DOHH2 (cell line): ENCODE measurements around the gene MALT1.

Source experiments
- H3F3A ChIP-seq: fragments of 200-600 bp; sonication (generic), shearing (Covaris generic); 2 replicates; pipeline ENCODE4 v1.6.0; 2016; ENCODE audit warnings: antibody characterized with exemption, mild to moderate bottlenecking; ENCODE audit not compliant: control insufficient read depth, insufficient read depth
- H3K27ac ChIP-seq: fragments of 200-600 bp; sonication (generic); 2 replicates; pipeline ENCODE4 v1.5.1; 2014; ENCODE audit warnings: low read depth, mild to moderate bottlenecking, low read length, moderate library complexity
- H3K27me3 ChIP-seq: fragments of 200-600 bp; sonication (generic); 2 replicates; pipeline ENCODE4 v1.6.1; 2014; ENCODE audit warnings: mild to moderate bottlenecking, low read length, mixed read lengths; ENCODE audit not compliant: control insufficient read depth
- H3K36me3 ChIP-seq: fragments of 200-600 bp; sonication (generic); 2 replicates; pipeline ENCODE4 v1.6.1; 2014; ENCODE audit warnings: mild to moderate bottlenecking, low read length, moderate library complexity, mixed read lengths; ENCODE audit not compliant: control insufficient read depth
- H3K4me1 ChIP-seq: fragments of 200-600 bp; sonication (generic); 2 replicates; pipeline ENCODE4 v1.6.1; 2014; ENCODE audit warnings: mild to moderate bottlenecking, low read length, mixed read lengths; ENCODE audit not compliant: control insufficient read depth
- H3K4me2 ChIP-seq: fragments of 200-600 bp; sonication (generic); 2 replicates; pipeline ENCODE4 v1.6.0; 2014; ENCODE audit warnings: mild to moderate bottlenecking, low read length, moderate library complexity
- H3K4me3 ChIP-seq: fragments of 200-600 bp; sonication (generic); 2 replicates; pipeline ENCODE4 v1.5.1; 2014; ENCODE audit warnings: mild to moderate bottlenecking, low read length, mixed read lengths
- H3K79me2 ChIP-seq: fragments of 200-600 bp; sonication (generic); 2 replicates; pipeline ENCODE4 v1.6.1; 2014; ENCODE audit warnings: mild to moderate bottlenecking, low read length, mixed read lengths; ENCODE audit not compliant: control insufficient read depth
- H3K9me2 ChIP-seq: fragments of 200-600 bp; sonication (generic); replicated peaks from 2 replicates; pipeline ENCODE4 v1.6.1; 2014; ENCODE audit warnings: mild to moderate bottlenecking, low read length, mixed read lengths; ENCODE audit not compliant: control insufficient read depth
- H3K9me3 ChIP-seq: fragments of 200-600 bp; sonication (generic); 2 replicates; pipeline ENCODE4 v1.6.1; 2014; ENCODE audit warnings: antibody characterized with exemption, low read length, mixed read lengths; ENCODE audit not compliant: control insufficient read depth, insufficient read depth
- H4K20me1 ChIP-seq: fragments of 200-600 bp; sonication (generic); 2 replicates; pipeline ENCODE4 v1.6.0; 2014; ENCODE audit warnings: low read depth, mild to moderate bottlenecking, antibody characterized with exemption, low read length, moderate library complexity; ENCODE audit not compliant: control insufficient read depth, insufficient read depth
- EZH2phosphoT487 ChIP-seq: fragments of 200-600 bp; sonication (generic); IDR thresholded peaks from 2 replicates; pipeline ENCODE4 v1.6.1; 2017; ENCODE audit warnings: borderline replicate concordance, mild to moderate bottlenecking, antibody characterized with exemption, low read length, moderate library complexity, mixed read lengths
- TF ChIP-seq, protein P1 (sequence below): fragments of 200-600 bp; sonication (generic); IDR thresholded peaks from one replicate; pipeline ENCODE4 v1.5.1; 2014; ENCODE audit warnings: antibody characterized with exemption, mild to moderate bottlenecking, low read depth, low read length; ENCODE audit not compliant: poor library complexity, severe bottlenecking

Gene MALT1

DNA sequence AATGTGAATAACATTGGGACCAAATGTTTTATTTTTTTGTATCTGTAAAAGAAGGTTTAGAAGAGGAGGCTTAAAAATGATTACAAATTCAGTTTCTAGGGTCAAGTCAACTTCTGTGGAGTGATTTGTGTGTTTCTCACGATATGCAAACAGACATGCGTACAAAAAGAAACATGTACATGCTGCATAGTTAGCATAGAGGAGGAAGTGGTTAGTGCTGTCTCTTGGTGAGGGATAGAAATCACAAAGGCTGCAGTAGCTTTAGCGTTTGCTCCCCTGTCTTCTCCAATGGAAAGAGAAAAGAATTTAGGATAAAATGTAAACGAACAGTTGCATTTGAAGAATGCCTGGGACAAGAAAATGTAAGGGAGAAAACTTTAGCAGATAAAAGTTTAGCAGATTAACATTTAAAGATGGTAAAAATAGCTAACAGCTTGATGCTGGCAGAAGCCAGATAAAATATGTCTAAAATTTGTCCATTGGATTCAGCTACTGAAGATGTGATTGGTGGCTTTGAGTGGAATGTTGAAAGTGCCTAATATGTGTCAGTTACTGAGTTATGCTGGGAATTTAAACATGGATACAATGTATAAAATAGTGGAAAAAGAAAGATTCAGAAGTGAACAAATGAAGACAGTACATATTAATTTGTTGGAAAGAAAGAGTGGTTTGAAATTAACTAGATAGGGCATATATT lies 44.9 kb downstream of the MALT1 start:
- Histone ChIP-seq H3K9me3 (no peaks in the 10 kb centered on the region), H3K4me2 (peak overlapping the region; percentile 49), H3K4me1 (peaks cover 34% of the 10 kb centered on the region), H3K4me3 (0 out of 2 replicates have a peak overlapping the region, but pooled peaks have one; percentile 8), H3K36me3 (peaks cover 42% of the 10 kb centered on the region), H3K79me2 (no peaks in the 10 kb centered on the region), H4K20me1 (no peaks in the 10 kb centered on the region), H3F3A (no peaks in the 10 kb centered on the region), H3K27me3 (no peaks in the 10 kb centered on the region), H3K27ac (no peak overlapping the region; the same call in 1 of the 2 replicates), H3K9me2 (no peaks in the 10 kb centered on the region)
- TF ChIP-seq EZH2phosphoT487: no peak
- TF ChIP-seq, protein P1, sequence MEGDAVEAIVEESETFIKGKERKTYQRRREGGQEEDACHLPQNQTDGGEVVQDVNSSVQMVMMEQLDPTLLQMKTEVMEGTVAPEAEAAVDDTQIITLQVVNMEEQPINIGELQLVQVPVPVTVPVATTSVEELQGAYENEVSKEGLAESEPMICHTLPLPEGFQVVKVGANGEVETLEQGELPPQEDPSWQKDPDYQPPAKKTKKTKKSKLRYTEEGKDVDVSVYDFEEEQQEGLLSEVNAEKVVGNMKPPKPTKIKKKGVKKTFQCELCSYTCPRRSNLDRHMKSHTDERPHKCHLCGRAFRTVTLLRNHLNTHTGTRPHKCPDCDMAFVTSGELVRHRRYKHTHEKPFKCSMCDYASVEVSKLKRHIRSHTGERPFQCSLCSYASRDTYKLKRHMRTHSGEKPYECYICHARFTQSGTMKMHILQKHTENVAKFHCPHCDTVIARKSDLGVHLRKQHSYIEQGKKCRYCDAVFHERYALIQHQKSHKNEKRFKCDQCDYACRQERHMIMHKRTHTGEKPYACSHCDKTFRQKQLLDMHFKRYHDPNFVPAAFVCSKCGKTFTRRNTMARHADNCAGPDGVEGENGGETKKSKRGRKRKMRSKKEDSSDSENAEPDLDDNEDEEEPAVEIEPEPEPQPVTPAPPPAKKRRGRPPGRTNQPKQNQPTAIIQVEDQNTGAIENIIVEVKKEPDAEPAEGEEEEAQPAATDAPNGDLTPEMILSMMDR: no peak

DNA sequence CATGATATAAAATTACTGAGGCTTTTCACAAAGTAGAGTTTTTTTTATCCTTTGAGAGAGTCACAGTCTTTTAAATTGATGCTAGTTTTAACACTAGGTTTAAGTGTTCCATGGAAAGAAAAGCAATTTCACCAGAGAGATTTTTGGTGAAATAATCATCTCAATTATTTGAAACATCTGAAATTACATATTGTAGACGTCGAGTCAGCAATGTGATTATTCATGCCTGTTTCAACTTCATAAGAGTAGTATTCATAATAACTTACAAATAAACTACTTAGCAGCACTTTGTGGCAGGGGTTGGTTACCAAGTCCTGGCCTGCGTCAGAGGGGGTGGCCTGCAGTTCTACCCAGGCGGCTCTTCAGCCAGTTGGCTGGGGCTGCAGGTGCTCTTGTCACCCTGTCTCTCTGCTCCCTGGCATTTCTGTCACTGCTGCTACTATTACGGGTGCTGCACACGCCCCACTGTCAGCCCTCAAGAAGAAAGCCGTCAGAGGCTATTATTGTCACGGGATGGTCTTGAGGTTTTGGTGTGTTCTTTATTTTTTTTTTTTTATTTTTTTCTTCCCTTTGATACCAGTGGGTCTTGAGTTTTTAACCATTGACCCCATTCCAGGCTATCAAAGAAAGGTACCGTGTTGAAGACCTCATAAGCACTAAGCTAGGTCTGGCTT lies 50.4 kb downstream of the MALT1 start:
- Histone ChIP-seq H3K4me2 (no peak overlapping the region), H3K4me3 (no peak overlapping the region)
- TF ChIP-seq, protein P1: no peak
- no peak for TF ChIP-seq EZH2phosphoT487

DNA sequence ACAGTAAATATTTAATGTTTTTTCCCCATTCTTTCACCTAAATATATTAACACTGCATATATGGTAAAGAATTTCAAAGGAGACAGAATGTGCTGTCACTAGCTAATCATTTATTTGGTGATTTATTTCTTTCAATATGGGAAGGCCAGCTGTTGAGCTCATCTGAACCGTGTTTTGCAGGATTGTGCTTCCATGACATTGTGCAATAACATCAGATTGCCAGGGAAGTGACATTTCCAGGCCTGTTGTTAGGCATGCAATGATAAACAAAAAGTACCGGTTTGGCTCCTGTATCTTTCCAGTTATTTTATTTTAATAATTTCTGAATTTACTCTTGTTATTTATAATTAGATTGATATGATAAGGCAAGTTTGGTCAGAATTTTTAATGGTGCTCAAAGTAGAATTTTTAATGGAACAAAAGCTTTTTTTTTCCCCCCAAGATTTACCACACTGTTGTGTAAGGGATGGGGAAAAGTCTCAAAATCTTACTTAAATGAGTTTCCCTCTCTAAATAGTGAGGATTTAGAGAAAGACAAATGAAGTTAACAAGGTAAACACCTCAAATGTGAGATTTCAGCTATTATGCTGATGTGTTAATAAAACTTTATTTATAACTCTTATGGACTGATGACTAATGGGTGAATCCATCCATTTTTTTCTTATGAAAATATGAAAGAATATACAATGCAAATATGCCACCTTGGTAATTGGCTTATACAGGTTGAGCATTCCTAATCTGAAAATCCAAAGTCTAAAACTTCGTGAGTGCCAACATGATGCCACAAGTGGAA lies 52.7 kb downstream of the MALT1 start:
- Histone ChIP-seq H3K4me3 (no peak overlapping the region), H3K4me2 (no peak overlapping the region), H3K36me3 (peaks cover 13% of the 10 kb centered on the region), H3K9me2 (no peaks in the 10 kb centered on the region), H4K20me1 (no peaks in the 10 kb centered on the region), H3K9me3 (no peaks in the 10 kb centered on the region), H3K4me1 (no peaks in the 10 kb centered on the region), H3K27ac (no peak overlapping the region), H3K79me2 (no peaks in the 10 kb centered on the region), H3K27me3 (no peaks in the 10 kb centered on the region), H3F3A (no peaks in the 10 kb centered on the region)
- no peak for TF ChIP-seq EZH2phosphoT487
- TF ChIP-seq, protein P1: no peak

More for the DNA sequence above, 50.4 kb downstream of the MALT1 start:
- H3F3A ChIP-seq: no peaks in the 10 kb centered on the region
- no peaks in the 10 kb centered on the region for H3K27me3 ChIP-seq
- H3K4me1 ChIP-seq: no peaks in the 10 kb centered on the region
- H3K9me3 ChIP-seq: no peaks in the 10 kb centered on the region
- no peaks in the 10 kb centered on the region for H4K20me1 ChIP-seq
- H3K27ac ChIP-seq: no peak overlapping the region
- no peaks in the 10 kb centered on the region for H3K9me2 ChIP-seq
- H3K79me2 ChIP-seq: no peaks in the 10 kb centered on the region
- peaks cover 21% of the 10 kb centered on the region for H3K36me3 ChIP-seq
